GM23248 (cell line): Measurements from ENCODE around the gene TH.

Experiments
- EZH2 ChIP-seq: fragments of 200-600 bp; sonication (generic); IDR thresholded peaks from 2 replicates; pipeline ENCODE4 v1.6.1; 2018; ENCODE audit warnings: antibody characterized with exemption, mild to moderate bottlenecking; ENCODE audit not compliant: insufficient read depth, poor library complexity, severe bottlenecking
- EZH2phosphoT487 ChIP-seq: fragments of 200-600 bp; sonication (generic); IDR thresholded peaks from 2 replicates; pipeline ENCODE4 v1.6.1; 2018; ENCODE audit warnings: antibody characterized with exemption, moderate library complexity, mild to moderate bottlenecking, low read depth; ENCODE audit not compliant: insufficient read depth

- TF ChIP-seq EZH2 (no peak), EZH2phosphoT487 (no peak)
These were observed 33.7 kb upstream of the TH start for GRCh38 chr11:2205214-2205720.
